Activated naive CD8-positive, alpha-beta T cell (primary cell): ENCODE measurements around the gene MORN1.
A peak's percentile ranks its signal among the peaks of the same experiment; 100 is the strongest.

ENCODE experiments used
- H3K27ac Mint-ChIP-seq: one replicate; pipeline ENCODE4 v1.8.0; 2021; ENCODE audit warnings: mixed read lengths
- H3K27me3 Mint-ChIP-seq: one replicate; pipeline ENCODE4 v1.8.0; 2021; ENCODE audit warnings: mixed read lengths
- H3K36me3 Mint-ChIP-seq: one replicate; pipeline ENCODE4 v1.8.0; 2021; ENCODE audit warnings: mixed read lengths
- H3K4me1 Mint-ChIP-seq: one replicate; pipeline ENCODE4 v1.8.0; 2021; ENCODE audit warnings: low read depth, mixed read lengths
- H3K4me3 Mint-ChIP-seq: one replicate; pipeline ENCODE4 v1.8.0; 2021; ENCODE audit warnings: mild to moderate bottlenecking, mixed read lengths
- H3K9me3 Mint-ChIP-seq: one replicate; pipeline ENCODE4 v1.8.0; 2021; ENCODE audit warnings: low read depth, mixed read lengths

The MORN1 gene

DNA sequence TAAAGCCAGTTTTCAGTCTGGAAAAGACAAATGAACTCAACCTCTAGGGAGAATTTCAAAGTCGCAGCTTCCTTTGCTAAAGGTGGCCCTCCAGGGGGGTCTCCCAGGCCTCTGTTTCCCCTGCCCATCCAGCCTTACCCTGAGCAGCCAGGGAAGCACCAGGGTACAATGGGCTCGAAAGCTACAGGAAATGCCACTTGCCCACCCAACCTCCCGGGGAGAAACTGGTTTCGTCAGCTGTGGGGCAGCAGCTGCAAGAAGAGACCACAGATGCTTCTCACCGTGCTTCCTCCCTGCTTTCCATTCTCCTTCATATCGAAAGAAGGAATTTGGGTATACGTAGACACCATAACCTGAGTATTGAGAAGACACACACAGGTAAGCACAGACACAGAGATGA is 1.7 kb downstream of the MORN1 start:
- Mint-ChIP-seq H3K27ac (no peak overlapping the region), H3K4me1 (peaks cover 25% of the 10 kb centered on the region), H3K4me3 (peak overlapping the region; percentile 85), H3K36me3 (no peaks in the 10 kb centered on the region), H3K27me3 (no peaks in the 10 kb centered on the region), H3K9me3 (no peaks in the 10 kb centered on the region)

DNA sequence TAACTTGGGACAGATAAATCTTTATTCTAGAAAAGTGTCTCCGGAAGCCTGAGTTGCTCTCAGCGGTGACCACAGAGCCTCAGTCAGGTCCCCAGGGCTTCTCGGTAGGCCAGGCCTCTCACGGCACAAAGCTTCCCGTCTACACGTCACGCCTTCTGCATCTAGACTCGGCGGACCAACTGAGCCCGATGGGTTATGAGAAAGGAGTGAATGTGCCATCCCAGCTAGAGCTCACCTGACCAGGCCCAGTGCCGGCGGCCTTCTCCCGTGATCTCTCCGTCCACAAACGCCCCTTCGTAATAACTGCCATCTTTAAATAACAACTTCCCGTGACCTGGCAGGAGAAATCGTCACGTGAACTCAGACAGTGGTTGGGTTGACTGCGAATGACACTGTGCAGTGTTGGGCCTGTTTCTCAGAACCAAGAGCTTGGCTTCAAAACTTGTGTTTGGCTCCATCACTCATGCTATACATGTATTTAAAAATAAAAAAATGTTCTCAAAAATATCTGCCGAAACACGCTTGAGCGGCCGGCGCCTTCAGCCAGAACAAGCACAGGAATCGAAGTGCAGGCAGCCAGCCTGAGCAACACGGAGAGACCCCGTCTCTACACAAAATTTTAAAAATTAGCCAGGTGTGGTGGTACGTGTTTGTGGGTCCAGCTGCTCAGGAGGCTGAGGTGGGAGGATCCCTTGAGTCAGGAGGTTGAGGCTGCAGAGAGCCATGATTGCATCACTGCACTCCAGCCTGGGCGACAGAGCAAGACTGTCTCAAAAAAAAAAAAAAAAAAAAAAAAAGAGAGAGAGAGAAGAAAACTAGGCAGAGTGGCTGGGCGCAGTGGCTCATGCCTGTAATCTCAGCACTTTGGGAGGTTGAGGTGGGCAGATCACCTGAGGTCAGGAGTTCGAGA is 3.1 kb downstream of the MORN1 start:
- H3K36me3 Mint-ChIP-seq: no peaks in the 10 kb centered on the region
- H3K9me3 Mint-ChIP-seq: no peaks in the 10 kb centered on the region
- peaks cover 13% of the 10 kb centered on the region for H3K4me1 Mint-ChIP-seq
- H3K27ac Mint-ChIP-seq: no peak overlapping the region
- H3K4me3 Mint-ChIP-seq: no peak overlapping the region
- no peaks in the 10 kb centered on the region for H3K27me3 Mint-ChIP-seq

DNA sequence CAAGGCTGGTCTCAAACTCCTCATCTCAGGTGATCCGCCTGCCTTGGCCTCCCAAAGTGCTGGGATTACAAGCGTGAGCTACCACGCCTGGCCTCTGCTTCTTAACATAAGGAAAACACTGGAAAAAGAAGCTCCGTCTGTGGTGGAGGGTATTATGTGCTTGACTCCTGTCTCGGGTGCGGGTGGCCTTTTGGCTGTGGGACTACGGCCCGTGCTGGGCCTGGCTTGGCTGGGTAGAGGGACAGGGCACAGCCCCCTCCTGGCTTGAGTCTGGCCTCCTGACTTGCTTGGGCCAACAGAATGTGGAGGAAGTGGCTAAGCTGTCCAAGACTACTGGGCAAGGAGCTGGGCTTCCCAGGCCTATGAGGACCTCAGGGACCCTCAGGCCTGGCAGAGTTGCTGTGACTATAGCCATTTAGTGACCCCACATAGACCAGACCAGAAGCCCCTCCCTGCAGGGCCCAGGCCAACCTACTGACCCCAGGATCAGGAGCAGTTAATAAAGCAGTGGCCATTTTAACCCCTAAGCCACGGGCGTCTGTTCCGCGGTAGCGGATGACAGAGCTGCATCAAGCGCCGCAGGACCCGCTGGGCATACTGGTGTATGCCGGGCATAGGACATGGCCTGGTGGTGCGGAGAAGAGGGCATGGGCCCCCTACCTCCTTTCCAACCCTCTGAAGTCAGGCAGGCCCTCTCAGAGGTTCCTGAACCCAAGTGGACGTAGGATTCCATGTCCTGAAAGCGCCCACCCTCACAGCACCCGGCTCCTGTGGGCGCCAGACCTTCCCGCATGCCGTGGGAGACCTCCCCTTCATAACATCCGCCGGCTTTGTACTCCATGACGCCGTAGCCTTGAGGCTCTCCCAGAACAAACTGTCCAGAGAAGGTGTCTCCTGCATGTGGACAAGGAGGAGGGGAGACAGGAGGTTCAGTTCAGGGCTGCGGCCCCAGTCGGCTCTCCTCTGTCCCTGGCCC is 4.4 kb downstream of the MORN1 start:
- H3K27ac Mint-ChIP-seq: no peak overlapping the region
- peaks cover 3% of the 10 kb centered on the region for H3K4me1 Mint-ChIP-seq
- H3K27me3 Mint-ChIP-seq: no peaks in the 10 kb centered on the region
- H3K4me3 Mint-ChIP-seq: no peak overlapping the region
- no peaks in the 10 kb centered on the region for H3K9me3 Mint-ChIP-seq
- H3K36me3 Mint-ChIP-seq: no peaks in the 10 kb centered on the region

DNA sequence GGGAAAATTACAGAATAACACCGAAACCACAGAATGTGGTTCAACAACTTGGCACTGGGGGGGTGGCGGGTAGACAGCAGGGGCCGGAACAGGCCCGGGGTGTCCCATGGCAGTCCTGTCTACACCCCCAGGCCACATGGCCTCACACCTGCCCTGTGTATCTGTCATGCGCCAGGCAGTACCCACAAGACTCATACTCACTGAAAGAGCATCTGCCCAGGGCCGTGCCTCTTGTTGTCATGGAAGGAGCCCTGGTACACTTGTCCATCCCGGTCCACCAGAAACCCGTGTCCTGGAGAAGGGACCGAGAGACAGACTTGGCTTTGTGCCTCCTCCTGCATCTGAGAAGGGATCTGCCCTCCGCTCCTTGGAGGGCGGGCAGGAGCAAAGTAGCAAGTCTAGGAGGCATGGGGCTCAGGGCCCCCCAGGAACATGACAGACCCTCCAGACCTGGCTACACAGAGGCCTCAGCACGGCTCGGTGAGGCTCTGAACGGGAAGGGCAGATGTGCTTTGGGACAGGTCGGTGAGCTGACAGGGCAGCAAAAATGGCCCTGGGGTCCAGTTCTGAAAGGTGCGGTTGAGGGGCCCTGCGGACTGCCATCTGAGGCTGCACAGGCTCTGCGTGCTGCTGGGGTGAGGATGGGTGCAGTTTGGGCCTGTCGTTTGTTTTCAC is 5.6 kb downstream of the MORN1 start:
- Mint-ChIP-seq H3K9me3 (no peaks in the 10 kb centered on the region), H3K27ac (no peak overlapping the region), H3K4me1 (peaks cover 3% of the 10 kb centered on the region), H3K36me3 (no peaks in the 10 kb centered on the region), H3K27me3 (no peaks in the 10 kb centered on the region), H3K4me3 (no peak overlapping the region)

DNA sequence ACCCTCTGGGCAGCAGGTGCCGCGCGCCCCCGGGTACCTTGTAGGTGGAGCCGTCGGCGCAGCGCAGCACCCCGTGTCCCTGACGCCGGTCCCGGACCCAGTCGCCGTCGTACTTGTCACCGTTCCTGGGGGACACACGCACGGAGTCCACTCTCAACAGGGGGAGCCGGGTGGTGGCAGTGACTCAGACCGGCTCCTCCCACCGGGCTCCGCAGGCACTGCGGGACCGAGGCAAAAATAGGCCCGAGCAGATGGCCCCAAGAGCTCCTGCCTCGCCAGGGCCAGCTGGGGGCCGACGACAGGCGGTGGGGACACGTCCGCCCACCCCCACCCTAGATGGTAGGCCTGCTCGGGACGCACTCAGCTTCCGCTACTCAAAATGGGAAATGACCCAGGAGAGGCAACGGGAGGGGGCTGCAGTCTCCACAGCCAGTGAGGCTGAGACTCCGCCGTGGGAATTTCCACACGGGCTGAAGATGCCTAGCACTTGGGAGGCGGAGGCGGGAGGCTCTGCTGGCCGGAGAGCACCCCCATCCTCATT is 6.3 kb downstream of the MORN1 start:
- Mint-ChIP-seq H3K27me3 (no peaks in the 10 kb centered on the region), H3K27ac (no peak overlapping the region), H3K4me3 (no peak overlapping the region), H3K9me3 (no peaks in the 10 kb centered on the region), H3K4me1 (peaks cover under 1% of the 10 kb centered on the region), H3K36me3 (no peaks in the 10 kb centered on the region)

DNA sequence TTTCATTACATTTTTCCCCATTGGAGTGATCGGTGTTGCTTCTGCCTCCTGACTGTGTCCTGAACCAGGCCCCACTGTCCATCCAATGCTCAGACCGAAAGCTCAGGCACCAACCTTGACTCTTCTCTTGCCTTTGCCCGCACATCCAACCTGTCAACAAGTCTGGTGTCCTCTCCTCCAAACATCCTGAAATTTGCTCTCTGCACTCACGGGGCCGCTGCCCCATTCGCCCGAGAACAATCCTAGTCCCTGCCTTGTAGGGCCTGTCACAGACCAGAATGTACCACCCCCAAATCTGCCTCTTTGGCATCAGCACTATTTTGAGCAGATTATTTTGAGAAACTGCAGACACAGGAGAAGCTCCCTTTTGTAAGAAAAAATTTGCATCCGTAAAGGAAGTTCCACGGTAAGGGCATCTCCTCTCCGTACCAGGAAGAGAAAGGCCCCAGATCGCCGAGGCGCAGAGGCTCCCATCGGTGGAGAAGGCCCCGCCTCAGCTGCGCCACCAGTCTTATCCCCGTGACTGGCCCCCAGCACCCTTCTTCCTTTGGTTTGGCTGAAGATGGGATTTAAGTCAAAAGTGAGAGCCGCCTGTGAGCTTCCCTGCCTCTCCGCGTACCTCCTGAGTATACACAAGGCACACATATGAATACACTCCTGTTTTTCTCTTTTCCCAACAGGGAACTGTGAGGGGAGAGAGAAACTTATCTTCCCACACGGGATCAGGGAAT is 7.1 kb downstream of the MORN1 start:
- no peak overlapping the region for H3K4me3 Mint-ChIP-seq
- no peaks in the 10 kb centered on the region for H3K4me1 Mint-ChIP-seq
- H3K36me3 Mint-ChIP-seq: no peaks in the 10 kb centered on the region
- no peak overlapping the region for H3K27ac Mint-ChIP-seq
- H3K27me3 Mint-ChIP-seq: no peaks in the 10 kb centered on the region
- H3K9me3 Mint-ChIP-seq: no peaks in the 10 kb centered on the region

DNA sequence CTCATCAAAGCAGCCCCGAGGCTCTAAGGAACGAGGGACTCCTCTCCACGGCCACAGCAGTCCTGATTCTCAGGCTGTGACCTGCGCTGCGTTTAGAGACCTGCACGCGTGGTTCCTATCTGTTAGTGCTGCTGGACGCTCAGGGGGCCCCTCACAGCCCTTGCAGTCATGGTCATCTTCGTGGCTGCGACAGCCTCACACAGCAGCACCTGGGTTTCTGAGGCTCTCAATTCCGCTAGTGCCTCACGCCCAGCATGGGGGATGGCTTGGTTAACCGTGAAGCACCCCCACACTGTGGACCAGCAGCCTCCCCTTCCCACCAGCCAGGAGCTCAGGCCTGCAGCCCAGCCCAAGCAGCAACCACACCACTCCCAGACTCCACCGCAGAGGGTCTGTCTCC is 7.8 kb downstream of the MORN1 start:
- H3K27me3 Mint-ChIP-seq: no peaks in the 10 kb centered on the region
- H3K4me3 Mint-ChIP-seq: no peak overlapping the region
- no peaks in the 10 kb centered on the region for H3K4me1 Mint-ChIP-seq
- H3K9me3 Mint-ChIP-seq: no peaks in the 10 kb centered on the region
- H3K36me3 Mint-ChIP-seq: no peaks in the 10 kb centered on the region
- no peak overlapping the region for H3K27ac Mint-ChIP-seq

DNA sequence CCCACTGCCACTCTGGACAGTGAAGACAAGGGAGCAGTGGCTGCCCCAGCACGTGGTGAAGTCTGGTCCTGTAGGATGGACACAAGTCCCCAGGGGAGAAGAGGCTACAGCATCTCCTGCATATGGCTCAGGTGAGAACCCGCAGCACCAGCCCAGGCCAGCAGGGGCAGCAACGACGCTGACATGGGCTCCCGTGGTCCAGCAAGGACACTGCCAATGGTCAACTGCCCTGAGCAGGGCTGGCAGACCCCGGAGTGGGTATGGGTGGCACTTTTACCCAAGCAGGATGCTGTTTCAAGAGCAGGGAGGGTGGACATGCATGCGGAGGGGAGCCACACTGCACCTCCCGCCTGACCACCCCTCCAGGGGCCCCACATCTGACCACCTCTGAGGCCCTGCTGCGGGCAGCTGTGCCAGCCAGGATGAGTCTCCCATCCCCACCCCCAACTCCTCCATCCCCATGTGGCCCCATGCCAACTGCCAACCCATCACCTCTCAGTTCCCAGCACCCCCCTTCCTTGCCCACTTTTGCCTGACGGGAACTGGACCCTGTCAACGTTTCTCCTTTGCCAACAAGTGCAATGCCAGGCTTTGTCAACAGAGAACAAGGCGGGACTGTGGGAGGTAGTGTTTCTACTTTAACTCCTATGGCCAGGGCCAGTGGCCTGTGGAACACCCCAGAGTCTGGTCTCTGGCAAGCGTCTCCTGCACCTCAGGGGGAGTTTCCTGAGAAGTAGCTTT is 8.6 kb downstream of the MORN1 start:
- H3K4me3 Mint-ChIP-seq: no peak overlapping the region
- H3K27me3 Mint-ChIP-seq: no peaks in the 10 kb centered on the region
- H3K27ac Mint-ChIP-seq: no peak overlapping the region

DNA sequence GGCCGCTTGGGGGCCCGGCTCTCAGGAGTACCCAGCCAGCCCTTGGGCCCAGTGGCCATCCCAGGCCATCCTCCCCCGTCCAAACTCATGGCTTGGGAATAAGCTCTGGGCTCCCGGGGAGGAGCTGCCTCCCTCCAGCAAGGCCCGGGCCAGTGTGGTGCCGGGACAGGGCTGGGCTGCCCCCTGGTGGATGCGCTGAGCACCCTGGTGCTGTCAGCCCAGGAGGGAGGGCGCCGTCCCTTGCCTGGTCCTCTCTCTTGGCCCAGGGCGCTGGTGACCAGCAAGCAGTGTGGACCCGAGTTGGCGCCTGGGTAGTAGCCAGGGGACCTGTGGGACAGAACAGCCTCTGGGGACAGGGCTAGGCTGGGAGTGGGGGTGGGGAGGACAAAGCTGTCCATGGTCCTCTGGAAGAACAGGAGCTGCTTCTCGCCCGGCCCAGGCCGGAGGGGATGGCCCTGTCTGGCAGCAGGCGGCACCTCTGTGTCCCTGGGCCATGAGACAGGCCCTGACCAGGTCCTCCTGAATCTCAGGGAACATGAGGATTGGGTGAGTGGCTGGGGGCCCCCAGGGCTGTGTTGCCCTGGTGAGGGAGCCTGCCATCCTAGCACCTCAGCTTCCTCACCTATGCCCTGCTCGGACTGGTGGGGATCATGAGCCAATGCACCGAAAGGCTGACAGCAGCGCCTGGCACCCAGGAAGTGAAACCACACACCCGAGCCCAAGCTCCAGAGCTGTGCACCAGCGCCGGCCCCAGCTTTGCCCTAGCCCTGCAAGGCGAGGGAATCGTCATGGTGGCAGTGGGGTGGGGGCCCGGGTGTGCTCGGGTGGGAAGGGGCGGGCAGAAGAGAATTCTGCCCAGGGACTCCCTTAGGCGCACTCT is 9.4 kb downstream of the MORN1 start:
- Mint-ChIP-seq H3K27ac (no peak overlapping the region), H3K4me3 (no peak overlapping the region)

More for the DNA sequence above, 8.6 kb downstream of the MORN1 start:
- no peaks in the 10 kb centered on the region for H3K9me3 Mint-ChIP-seq
- no peaks in the 10 kb centered on the region for H3K4me1 Mint-ChIP-seq
- H3K36me3 Mint-ChIP-seq: no peaks in the 10 kb centered on the region

DNA sequence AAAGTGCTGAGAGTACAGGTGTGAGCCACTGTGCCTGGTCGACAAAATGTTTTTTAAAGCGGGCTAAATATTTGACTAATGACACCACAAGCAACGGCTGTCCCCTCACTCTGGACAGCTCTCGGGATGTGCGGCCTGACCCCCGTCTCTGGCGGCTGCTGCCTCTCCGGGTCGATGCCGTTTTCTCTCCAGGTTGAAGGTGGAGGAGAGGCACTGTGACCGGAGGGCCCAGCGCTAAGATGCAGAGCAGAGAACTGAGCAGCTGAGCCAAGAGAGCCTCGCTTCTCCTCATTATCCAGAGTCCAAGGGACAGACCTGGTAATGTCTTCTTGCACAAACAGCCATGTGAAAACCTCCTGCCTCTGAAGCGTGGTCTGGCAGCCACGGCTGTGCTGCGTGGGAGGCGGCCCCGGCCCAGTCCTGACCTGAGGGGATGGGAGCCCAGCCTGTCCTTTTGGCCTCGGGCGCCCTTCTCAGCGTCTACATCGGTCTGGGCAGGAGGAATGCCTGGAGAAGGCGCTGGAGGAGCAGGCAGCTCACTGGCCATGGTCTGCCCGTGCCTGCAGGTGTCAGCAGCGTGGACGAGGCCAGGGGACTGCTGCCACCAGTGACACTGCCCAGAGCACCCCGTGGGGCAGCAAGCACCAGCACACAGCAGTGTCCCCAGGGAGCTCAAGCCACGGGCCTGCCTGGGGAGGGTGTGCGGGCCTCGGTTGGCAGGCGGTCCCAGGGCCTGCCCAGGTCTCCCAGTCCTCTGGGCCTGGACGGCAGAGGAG is 10.3 kb downstream of the MORN1 start:
- Mint-ChIP-seq H3K27ac (no peak overlapping the region), H3K9me3 (no peaks in the 10 kb centered on the region), H3K27me3 (no peaks in the 10 kb centered on the region), H3K36me3 (no peaks in the 10 kb centered on the region), H3K4me3 (no peak overlapping the region), H3K4me1 (no peaks in the 10 kb centered on the region)

More for the DNA sequence above, 9.4 kb downstream of the MORN1 start:
- Mint-ChIP-seq H3K36me3 (no peaks in the 10 kb centered on the region), H3K9me3 (no peaks in the 10 kb centered on the region), H3K27me3 (no peaks in the 10 kb centered on the region), H3K4me1 (no peaks in the 10 kb centered on the region)

DNA sequence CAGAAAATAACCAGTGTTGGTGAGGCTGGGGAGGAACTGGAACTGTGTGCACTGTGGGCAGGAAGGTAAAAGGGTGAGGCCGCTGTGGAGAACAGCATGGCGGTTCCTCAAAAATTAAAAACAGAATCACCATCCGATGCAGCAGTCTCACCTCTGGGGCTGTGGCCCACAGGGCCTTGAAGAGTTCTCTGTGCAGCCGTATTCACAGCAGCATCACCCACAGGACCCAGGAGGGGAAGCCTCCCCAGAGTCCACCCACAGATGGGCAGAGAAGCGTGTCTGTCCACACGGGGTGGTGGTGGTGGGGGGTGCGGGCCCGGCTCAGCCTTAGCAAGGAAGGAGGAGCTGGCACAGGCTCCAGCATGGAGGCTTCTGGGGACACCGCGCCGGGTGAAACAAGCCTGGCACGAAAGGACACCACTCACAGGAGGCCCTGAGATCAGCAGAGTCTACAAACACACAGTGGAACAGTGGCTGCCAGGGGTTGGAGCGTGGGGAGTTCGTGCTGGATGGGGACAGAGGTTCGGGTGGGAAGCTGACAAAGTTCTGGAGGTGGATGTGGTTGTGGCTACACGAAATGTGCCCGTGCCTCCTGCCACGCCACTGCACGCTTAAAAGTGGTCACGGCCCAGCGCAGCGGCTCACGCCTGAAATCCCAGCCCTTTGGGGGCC is 11.5 kb downstream of the MORN1 start:
- Mint-ChIP-seq H3K4me3 (no peak overlapping the region), H3K27me3 (no peaks in the 10 kb centered on the region), H3K4me1 (no peaks in the 10 kb centered on the region), H3K9me3 (no peaks in the 10 kb centered on the region), H3K36me3 (no peaks in the 10 kb centered on the region), H3K27ac (no peak overlapping the region)
